SKM-1 (cell line): ENCODE data around the gene ATF2.
"Not testable (repeated sequence)": the region's sequence is repeated elsewhere in the genome, so short reads cannot be mapped to it uniquely, and the experiment has no call there.

ENCODE experiments used
- DNase-seq: peaks from one replicate; lab custom pipeline; 2025; ENCODE audit not compliant: unreplicated experiment; lab: John Stamatoyannopoulos, UW

Gene ATF2

GRCh38 chr2:175166216-175166824, 1.7 kb downstream of the ATF2 start:
- no peak for DNase-seq

GRCh38 chr2:175164235-175164634, 3.8 kb downstream of the ATF2 start:
- no peak for DNase-seq

GRCh38 chr2:175158894-175159293, 9.1 kb downstream of the ATF2 start:
- no peak for DNase-seq

- no peak for DNase-seq
Measured at GRCh38 chr2:175156534-175156933, 11.5 kb downstream of the ATF2 start.

GRCh38 chr2:175154661-175155082, 13.3 kb downstream of the ATF2 start:
- no peak for DNase-seq

- no peak for DNase-seq
Measured at GRCh38 chr2:175152242-175152641, 15.8 kb downstream of the ATF2 start.

GRCh38 chr2:175151791-175152190, 16.2 kb downstream of the ATF2 start:
- no peak for DNase-seq

- no peak for DNase-seq
Measured at GRCh38 chr2:175147186-175147585, 20.8 kb downstream of the ATF2 start.

GRCh38 chr2:175143678-175144077, 24.3 kb downstream of the ATF2 start:
- no peak for DNase-seq

- no peak for DNase-seq
Measured at GRCh38 chr2:175143191-175143590, 24.8 kb downstream of the ATF2 start.

GRCh38 chr2:175140332-175140731, 27.7 kb downstream of the ATF2 start:
- no peak for DNase-seq

- DNase-seq = no peak
Measured at GRCh38 chr2:175137793-175138192, 30.2 kb downstream of the ATF2 start.

- no peak for DNase-seq
Measured at GRCh38 chr2:175136334-175137215, 31.4 kb downstream of the ATF2 start.

- DNase-seq = no peak
Measured at GRCh38 chr2:175135862-175136261, 32.1 kb downstream of the ATF2 start.

GRCh38 chr2:175135177-175135576, 32.8 kb downstream of the ATF2 start:
- DNase-seq = no peak

GRCh38 chr2:175131252-175131651, 36.8 kb downstream of the ATF2 start:
- DNase-seq = no peak

- no peak for DNase-seq
Measured at GRCh38 chr2:175126661-175127060, 41.3 kb downstream of the ATF2 start.

- DNase-seq = no peak
Measured at GRCh38 chr2:175123254-175123653, 44.7 kb downstream of the ATF2 start.

GRCh38 chr2:175111200-175111657, 56.8 kb downstream of the ATF2 start:
- DNase-seq = peak; percentile 5

- not testable (repeated sequence) for DNase-seq
Measured at GRCh38 chr2:175108091-175108490, 59.9 kb downstream of the ATF2 start.

- DNase-seq = no peak
Measured at GRCh38 chr2:175107146-175107545, 60.9 kb downstream of the ATF2 start.

GRCh38 chr2:175103191-175103590, 64.8 kb downstream of the ATF2 start:
- no peak for DNase-seq
